Tibial nerve (tissue), 4 donors: ENCODE results near the gene PHF10. TPM values are rescaled to one million over a fixed set of nuclear protein-coding genes. Genes with fewer than 3 reads are reported as not detected.

Source experiments
- DNase-seq, 2 donors: peaks; one replicate each; pipeline ENCODE4 v3.0.0-alpha.2; 2019; ENCODE audit warnings: low spot score in 2 of 2
- H3K27ac ChIP-seq, 4 donors: fragments of 200-600 bp; sonication (generic) in 3 of 4; one replicate each; pipeline ENCODE4 v1.5.1; 2017 to 2019; ENCODE audit warnings: mild to moderate bottlenecking in 1 of 4
- H3K27me3 ChIP-seq, 2 donors: fragments of 200-600 bp; sonication (generic) in 1 of 2; one replicate each; pipeline versions ENCODE4 v1.5.1 to v1.6.0; 2017 to 2019
- H3K36me3 ChIP-seq, 3 donors: fragments of 200-600 bp; sonication (generic); one replicate each; pipeline ENCODE4 v1.5.1; 2018 to 2019
- H3K4me1 ChIP-seq, 4 donors: fragments of 200-600 bp; sonication (generic) in 3 of 4; one replicate each; pipeline ENCODE4 v1.5.1; 2017 to 2019
- H3K4me3 ChIP-seq, 4 donors: fragments of 200-600 bp; sonication (generic) in 3 of 4; one replicate each; pipeline ENCODE4 v1.5.1; 2017 to 2019; ENCODE audit warnings: mild to moderate bottlenecking in 1 of 4, moderate library complexity in 1 of 4
- H3K9me3 ChIP-seq, 4 donors: fragments of 200-600 bp; sonication (generic) in 3 of 4; one replicate each; pipeline ENCODE4 v1.5.1; 2017 to 2019
- EP300 ChIP-seq, 2 donors: sonication (generic); formaldehyde crosslinking; IDR thresholded peaks; one replicate each; pipeline ENCODE4 v1.6.1; 2017; ENCODE audit warnings: antibody characterized with exemption in 2 of 2, mild to moderate bottlenecking in 1 of 2
- POLR2A ChIP-seq, 2 donors: fragments of 450-650 bp; IDR thresholded peaks; one replicate each; pipeline ENCODE4 v1.6.1; 2017; ENCODE audit warnings: antibody characterized with exemption in 2 of 2, mild to moderate bottlenecking in 2 of 2, moderate library complexity in 2 of 2
- WGBS, 2 donors: methylation state at CpG; one replicate each; pipeline ENCODE4 v1.1.5; 2018; 5-methylcytosine and 5-hydroxymethylcytosine counted together
- total RNA-seq, 4 donors: library from RNA; depleted of rRNA; stranded (reverse); fragments of >200 nt; gene quantifications; one replicate each; pipeline ENCODE4 v1.1.0, GENCODE V29; 2016
- TF ChIP-seq, protein P1 (sequence below), 5 experiments: fragments of 200-600 bp in 3 of 5; fragments of 450-650 bp in 2 of 5; sonication (generic) in 3 of 5; IDR thresholded peaks; one replicate each; pipeline ENCODE4 v1.5.1; 2016 to 2019; ENCODE audit warnings: antibody characterized with exemption in 5 of 5, mild to moderate bottlenecking in 3 of 5, moderate library complexity in 2 of 5

The PHF10 gene
- total RNA-seq, 4 donors from 2014 or later = 48.3 to 54.5 (median 51.4) TPM

- Histone ChIP-seq H3K27ac (no peak overlapping the region), H3K4me1 (no peaks in the 10 kb centered on the region), H3K36me3 (peaks cover 0 to 95% (median 6%) of the 10 kb centered on the region in 3 donors), H3K9me3 (no peaks in the 10 kb centered on the region), H3K27me3 (no peaks in the 10 kb centered on the region), H3K4me3 (no peak overlapping the region)
- DNase-seq = no peak
- TF ChIP-seq, protein P1, sequence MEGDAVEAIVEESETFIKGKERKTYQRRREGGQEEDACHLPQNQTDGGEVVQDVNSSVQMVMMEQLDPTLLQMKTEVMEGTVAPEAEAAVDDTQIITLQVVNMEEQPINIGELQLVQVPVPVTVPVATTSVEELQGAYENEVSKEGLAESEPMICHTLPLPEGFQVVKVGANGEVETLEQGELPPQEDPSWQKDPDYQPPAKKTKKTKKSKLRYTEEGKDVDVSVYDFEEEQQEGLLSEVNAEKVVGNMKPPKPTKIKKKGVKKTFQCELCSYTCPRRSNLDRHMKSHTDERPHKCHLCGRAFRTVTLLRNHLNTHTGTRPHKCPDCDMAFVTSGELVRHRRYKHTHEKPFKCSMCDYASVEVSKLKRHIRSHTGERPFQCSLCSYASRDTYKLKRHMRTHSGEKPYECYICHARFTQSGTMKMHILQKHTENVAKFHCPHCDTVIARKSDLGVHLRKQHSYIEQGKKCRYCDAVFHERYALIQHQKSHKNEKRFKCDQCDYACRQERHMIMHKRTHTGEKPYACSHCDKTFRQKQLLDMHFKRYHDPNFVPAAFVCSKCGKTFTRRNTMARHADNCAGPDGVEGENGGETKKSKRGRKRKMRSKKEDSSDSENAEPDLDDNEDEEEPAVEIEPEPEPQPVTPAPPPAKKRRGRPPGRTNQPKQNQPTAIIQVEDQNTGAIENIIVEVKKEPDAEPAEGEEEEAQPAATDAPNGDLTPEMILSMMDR (IDR thresholded peaks at IDR 0.05) = no peak
- TF ChIP-seq POLR2A (IDR thresholded peaks at IDR 0.05) (no peak), EP300 (IDR thresholded peaks at IDR 0.05) (no peak)
- WGBS, 2 donors = 76 to 80% methylated on average over 10 of the region's 10 CpGs
These were observed 39.0 kb upstream of the PHF10 start for GRCh38 chr6:169763308-169763707.

DNA sequence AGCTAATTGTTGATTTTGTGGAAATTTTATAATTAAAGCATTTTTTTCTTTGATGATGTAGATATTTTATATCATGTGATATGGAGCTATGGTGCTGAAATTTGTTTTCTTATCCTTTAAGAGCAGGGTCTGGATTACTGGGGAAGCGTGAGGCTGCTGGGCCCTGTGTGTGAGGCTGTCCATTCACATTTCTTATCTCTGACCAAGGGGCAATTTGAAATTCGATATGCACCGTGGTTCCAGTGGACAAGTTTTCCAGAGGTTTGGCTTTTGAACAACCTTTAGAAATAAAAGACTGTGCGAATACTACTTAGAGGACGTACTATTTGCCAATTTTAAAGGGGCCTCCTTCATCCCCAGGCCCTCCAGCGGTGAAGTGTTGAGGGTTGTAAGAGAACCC, 30.9 kb upstream of the PHF10 start:
- no peak overlapping the region for H3K4me3 ChIP-seq
- no peaks in the 10 kb centered on the region for H3K9me3 ChIP-seq
- H3K36me3 ChIP-seq = peaks cover 0 to 42% (median 6%) of the 10 kb centered on the region in 3 donors
- 85 to 89% methylated on average over 6 of the region's 6 CpGs for WGBS, 2 donors
- no peaks in the 10 kb centered on the region for H3K27me3 ChIP-seq
- no peak for DNase-seq
- no peak overlapping the region for H3K27ac ChIP-seq
- TF ChIP-seq EP300 (IDR thresholded peaks at IDR 0.05) (no peak), POLR2A (IDR thresholded peaks at IDR 0.05) (no peak)
- TF ChIP-seq, protein P1 (IDR thresholded peaks at IDR 0.05) = no peak
- peaks cover 0 to 22% (median 5%) of the 10 kb centered on the region in 4 donors for H3K4me1 ChIP-seq

GRCh38 chr6:169752074-169752623, 27.8 kb upstream of the PHF10 start:
- no peak for DNase-seq
- peak overlapping the region; percentile 78 to 99 (median 97) for H3K27ac ChIP-seq
- H3K9me3 ChIP-seq = peaks cover 0 to under 1% (median 0%) of the 10 kb centered on the region in 4 donors
- H3K4me3 ChIP-seq = peak overlapping the region; percentile 57 to 96 (median 90)
- TF ChIP-seq EP300 (IDR thresholded peaks at IDR 0.05) (no peak), POLR2A (IDR thresholded peaks at IDR 0.05) (no peak)
- TF ChIP-seq, protein P1 (IDR thresholded peaks at IDR 0.05) = no peak
- H3K27me3 ChIP-seq = no peaks in the 10 kb centered on the region
- H3K36me3 ChIP-seq = peaks cover 0 to 13% (median 0%) of the 10 kb centered on the region in 3 donors
- H3K4me1 ChIP-seq = peaks cover 0 to 32% (median 5%) of the 10 kb centered on the region in 4 donors
- WGBS, 2 donors = 2 to 4% methylated on average over 19 of the region's 19 CpGs

GRCh38 chr6:169751242-169752073, 27.2 kb upstream of the PHF10 start, which contains the start of the genes DYNLT2 and ERMARD:
DYNLT2 (minus strand) TSS chr6:169751572; CDS start chr6:169751458, 114 bp downstream.
ERMARD (plus strand) TSS chr6:169751622; CDS start chr6:169751658, 36 bp downstream.
- peak; percentile 81 to 88 for DNase-seq
- Histone ChIP-seq H3K27me3 (no peaks in the 10 kb centered on the region), H3K9me3 (peaks cover 0 to 7% (median 0%) of the 10 kb centered on the region in 4 donors), H3K36me3 (peaks cover 0 to 6% (median 0%) of the 10 kb centered on the region in 3 donors), H3K4me1 (peaks cover 0 to 32% (median 5%) of the 10 kb centered on the region in 4 donors), H3K4me3 (peak within 1 kb of the TSS; percentile 57 to 96 (median 90)), H3K27ac (peak within 1 kb of the TSS; percentile 78 to 99 (median 97))
- whole genome bisulfite sequencing, 2 donors = 0 to 1% methylated on average over 37 to 56 of the region's 90 CpGs
- TF ChIP-seq, protein P1 (IDR thresholded peaks at IDR 0.05) = peak in 3 of 5 experiments; percentile 25 to 81 (median 75)
- TF ChIP-seq EP300 (IDR thresholded peaks at IDR 0.05) = peak; percentile 84 to 98
- TF ChIP-seq POLR2A (IDR thresholded peaks at IDR 0.05) = peak; percentile 65 to 87
